Measurements from ENCODE around the gene TICAM2. TPM values are rescaled to one million over a fixed set of nuclear protein-coding genes. Genes with fewer than 3 reads are reported as not detected.

The TICAM2 gene
- total and polyA plus RNA-seq, 2 of the 8 experiments (the other 6 are each of a cell fraction or from before 2014, with no cell fraction given): 0.02 TPM; not detected in 1

DNA sequence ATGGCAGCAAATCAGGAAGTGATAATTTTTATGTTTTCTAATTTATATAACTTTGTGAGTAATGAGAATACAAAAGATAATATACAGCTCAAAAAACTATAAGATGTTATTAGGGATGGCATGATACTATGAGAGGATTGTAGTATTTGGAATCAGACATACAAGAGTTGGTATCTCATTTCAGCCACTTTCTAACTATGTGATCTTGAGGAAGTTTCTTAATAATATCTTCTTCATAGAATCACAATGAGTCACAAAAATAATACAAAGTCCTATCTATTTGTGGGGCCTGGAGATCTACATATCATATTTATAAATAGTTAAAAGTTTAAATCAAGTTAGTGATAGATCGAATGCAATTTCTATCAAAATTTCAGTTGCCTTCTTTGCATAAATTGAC lies 47.3 kb upstream of the TICAM2 start:
- H3K79me1 ChIP-seq (ENCODE audit: low read depth, low read length): no peaks in the 10 kb centered on the region
- H2BK15ac ChIP-seq (ENCODE audit: low read length): no peak overlapping the region
- no peaks in the 10 kb centered on the region for H3K27me3 ChIP-seq (replicated peaks in 1 of 4; ENCODE audit: control insufficient read depth in 3 of 4, extremely low read depth in 1 of 4, insufficient read depth in 3 of 4, low read length in 3 of 4)
- CTCF ChIA-PET (ENCODE audit: partially characterized antibody): interaction anchor here (0.6 kb wide), 1 partner anchor 248 kb away, joined by 3 read pairs; no protein-coding TSS in a partner anchor
- no peak overlapping the region for H4K91ac ChIP-seq (replicated peaks; ENCODE audit: insufficient read length, low read length)
- 93% methylated on average over 1 of the region's 1 CpG; no CpG with 5 or more reads in 1 of the 2 experiments for WGBS, 2 experiments (ENCODE audit: extremely low coverage in 1 of 2, insufficient coverage in 1 of 2, insufficient read length in 1 of 2, insufficient replicate concordance in 2 of 2, low coverage in 1 of 2, low lambda C conversion rate in 2 of 2, missing lambda C conversion rate in 1 of 2)
- no peaks in the 10 kb centered on the region for H4K20me1 ChIP-seq (replicated peaks in 1 of 2; ENCODE audit: control insufficient read depth in 1 of 2, insufficient read depth in 2 of 2, low read length in 2 of 2)
- no peak for FAIRE-seq
- H3K4me2 ChIP-seq (ENCODE audit: insufficient read depth in 1 of 2, low read depth in 2 of 2, low read length in 2 of 2): no peak overlapping the region
- no peak overlapping the region for H3K4ac ChIP-seq (replicated peaks; ENCODE audit: insufficient read length, low read depth, low read length)
- no peak overlapping the region for H4K8ac ChIP-seq (ENCODE audit: extremely low read depth, insufficient read depth, low read length)
- no peaks in the 10 kb centered on the region for H3K79me2 ChIP-seq (ENCODE audit: control insufficient read depth in 1 of 2, insufficient read depth in 2 of 2, low read length in 2 of 2)
- TF ChIP-seq SAP30 (IDR thresholded peaks at IDR 0.05; ENCODE audit: insufficient read depth, insufficient replicate concordance, low read length): no peak
- TF ChIP-seq, protein P1, sequence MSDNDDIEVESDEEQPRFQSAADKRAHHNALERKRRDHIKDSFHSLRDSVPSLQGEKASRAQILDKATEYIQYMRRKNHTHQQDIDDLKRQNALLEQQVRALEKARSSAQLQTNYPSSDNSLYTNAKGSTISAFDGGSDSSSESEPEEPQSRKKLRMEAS (IDR thresholded peaks at IDR 0.05): no peak
- TF ChIP-seq SP4 (IDR thresholded peaks at IDR 0.05; ENCODE audit: low read length): no peak
- TF ChIP-seq BACH1 (IDR thresholded peaks at IDR 0.05; ENCODE audit: low read length): no peak
- TF ChIP-seq POU5F1 (IDR thresholded peaks at IDR 0.05; ENCODE audit: low read depth, low read length): no peak
- TF ChIP-seq CTBP2 (IDR thresholded peaks at IDR 0.05; ENCODE audit: borderline replicate concordance, insufficient read depth, insufficient read length, low read length): no peak
- no peak for TF ChIP-seq HDAC2 (IDR thresholded peaks at IDR 0.05; ENCODE audit: borderline replicate concordance in 1 of 2, low read depth in 2 of 2, low read length in 2 of 2)
- no peak for TF ChIP-seq RNF2 (IDR thresholded peaks at IDR 0.05; ENCODE audit: borderline replicate concordance, low read depth, low read length, missing control alignments, poor library complexity, severe bottlenecking)
- no peak for TF ChIP-seq JUND (IDR thresholded peaks at IDR 0.05; ENCODE audit: low read length)
- no peak for TF ChIP-seq CREB1 (IDR thresholded peaks at IDR 0.05)
- TF ChIP-seq YY1 (IDR thresholded peaks at IDR 0.05; ENCODE audit: low read depth, low read length): no peak
- TF ChIP-seq RXRA (IDR thresholded peaks at IDR 0.05; ENCODE audit: insufficient read depth, low read depth, low read length): no peak
- no peak for TF ChIP-seq CBX8 (IDR thresholded peaks at IDR 0.05; ENCODE audit: borderline replicate concordance, low read depth, low read length)
- no peak for TF ChIP-seq EZH2 (IDR thresholded peaks at IDR 0.05; ENCODE audit: low read depth, low read length, severe bottlenecking)
- no peak overlapping the region for H2AK5ac ChIP-seq (ENCODE audit: low read depth, low read length)
- H2BK20ac ChIP-seq (ENCODE audit: low read length): no peak overlapping the region
- no peak overlapping the region for H3K4me3 ChIP-seq (ENCODE audit: extremely low read depth in 1 of 4, insufficient read depth in 2 of 4, low read depth in 3 of 4, low read length in 4 of 4)
- no peaks in the 10 kb centered on the region; the same call in 1 of the 2 replicates for H3K23me2 ChIP-seq (ENCODE audit: low read depth, low read length)
- no peak overlapping the region for H3K23ac ChIP-seq (ENCODE audit: insufficient read length)
- no peak overlapping the region for H2AFZ ChIP-seq (ENCODE audit: low read length)
- no peaks in the 10 kb centered on the region for H3K9me3 ChIP-seq (ENCODE audit: insufficient read depth in 2 of 2, low read depth in 1 of 2, low read length in 1 of 2)
- no peaks in the 10 kb centered on the region for H3K36me3 ChIP-seq (ENCODE audit: control insufficient read depth in 2 of 4, insufficient read depth in 4 of 4, low read length in 3 of 4)
- H4K5ac ChIP-seq (ENCODE audit: insufficient read length, low read depth, low read length): no peak overlapping the region
- no peak overlapping the region for H2BK120ac ChIP-seq (replicated peaks; ENCODE audit: low read depth, low read length)
- no peak for DNase-seq (ENCODE audit: low read depth in 1 of 2, low spot score in 2 of 2)
- no peak overlapping the region for H3K27ac ChIP-seq (ENCODE audit: low read depth, low read length)
- no peak overlapping the region for H3K56ac ChIP-seq (replicated peaks; ENCODE audit: insufficient read length, low read depth, low read length)
- no peak overlapping the region for H3K14ac ChIP-seq (ENCODE audit: insufficient read length)
- POLR2A ChIA-PET (ENCODE audit: partially characterized antibody): no interaction called here
- no peaks in the 10 kb centered on the region for H3K4me1 ChIP-seq (replicated peaks in 1 of 4; ENCODE audit: control insufficient read depth in 3 of 4, insufficient read depth in 4 of 4, low read length in 3 of 4)
- H3K9ac ChIP-seq (replicated peaks in 1 of 4; ENCODE audit: extremely low read depth in 1 of 4, low read depth in 3 of 4, low read length in 3 of 4): no peak overlapping the region
- H2BK5ac ChIP-seq (ENCODE audit: low read depth, low read length): no peak overlapping the region
- no peak overlapping the region for H2BK12ac ChIP-seq (ENCODE audit: low read depth, low read length)
- H3K18ac ChIP-seq (ENCODE audit: extremely low read depth, low read length): no peak overlapping the region

All from H1 (cell line).